IMR-90 (cell line): ENCODE data around the gene C6orf89. TPM values are rescaled to one million over a fixed set of nuclear protein-coding genes. Genes with fewer than 3 reads are reported as not detected.

Source experiments
- ATAC-seq: fragments of 200-7000 bp; cut with Tn5 transposase; 2 replicates; pipeline ENCODE4 v1.9.1; 2020; ENCODE audit warnings: low read depth, mild to moderate bottlenecking, moderate library complexity
- BruUV-seq: library from RNA; stranded (reverse); fragments of 400-500 nt; replicated peaks from 2 replicates; lab custom pipeline; 2021; lab: Mats Ljungman, UMichigan
- CTCF ChIA-PET: fragments of 300-600 bp; formaldehyde crosslinking; extraction: SDS; loops from one replicate; lab custom pipeline; 2021; ENCODE audit warnings: antibody characterized with exemption; lab: Yijun Ruan, JAX
- POLR2A ChIA-PET: fragments of 300-600 bp; sonication (Branson Sonifier 250); formaldehyde crosslinking; loops from one replicate; lab custom pipeline; 2022; ENCODE audit warnings: antibody characterized with exemption; ENCODE audit not compliant: unreplicated experiment; lab: Charles Lee
- DNase-seq: peaks from one replicate; pipeline ENCODE4 v3.0.0; 2013
- H2AFZ ChIP-seq: replicated peaks from 2 replicates; pipeline ENCODE3; 2013; ENCODE audit warnings: low read length, mild to moderate bottlenecking; ENCODE audit not compliant: poor library complexity
- H2AK5ac ChIP-seq: 2 replicates; pipeline ENCODE4 v1.6.1; 2013; ENCODE audit warnings: low read depth, low read length, inconsistent platforms
- H2AK9ac ChIP-seq: replicated peaks from 2 replicates; pipeline ENCODE3; 2013; ENCODE audit warnings: mild to moderate bottlenecking, low read depth, low read length, moderate library complexity; ENCODE audit not compliant: poor library complexity
- H2BK120ac ChIP-seq: 2 replicates; pipeline ENCODE4 v1.6.1; 2013; ENCODE audit warnings: low read depth, low read length, inconsistent platforms
- H2BK15ac ChIP-seq: 3 replicates; pipeline ENCODE4 v1.6.1; 2013; ENCODE audit warnings: low read depth, low read length, inconsistent platforms
- H2BK20ac ChIP-seq: 2 replicates; pipeline ENCODE4 v1.6.1; 2013; ENCODE audit warnings: low read depth, mild to moderate bottlenecking, inconsistent platforms, low read length, moderate library complexity
- H2BK5ac ChIP-seq: 2 replicates; pipeline ENCODE4 v1.6.1; 2013; ENCODE audit warnings: mild to moderate bottlenecking, low read depth, low read length, inconsistent platforms; ENCODE audit not compliant: poor library complexity, severe bottlenecking
- H3K14ac ChIP-seq: replicated peaks from 2 replicates; pipeline ENCODE4 v1.6.1; 2013; ENCODE audit warnings: low read depth, low read length, inconsistent platforms
- H3K18ac ChIP-seq: 2 replicates; pipeline ENCODE4 v1.6.1; 2013; ENCODE audit warnings: low read depth, low read length, control low read depth
- H3K23ac ChIP-seq: 2 replicates; pipeline ENCODE4 v1.6.1; 2013; ENCODE audit warnings: low read depth, low read length, inconsistent platforms
- H3K27ac ChIP-seq: 2 replicates; pipeline ENCODE4 v1.5.1; 2013; ENCODE audit warnings: mild to moderate bottlenecking, control low read depth, low read length; ENCODE audit not compliant: insufficient read depth
- H3K27me3 ChIP-seq: 2 replicates; pipeline ENCODE4 v1.6.1; 2013; ENCODE audit warnings: low read length; ENCODE audit not compliant: control insufficient read depth, insufficient read depth
- H3K36me3 ChIP-seq: 2 replicates; pipeline ENCODE4 v1.6.1; 2013; ENCODE audit warnings: low read length, mixed read lengths; ENCODE audit not compliant: control insufficient read depth, insufficient read depth
- H3K4ac ChIP-seq: 2 replicates; pipeline ENCODE4 v1.6.1; 2013; ENCODE audit warnings: low read depth, low read length, inconsistent platforms
- H3K4me1 ChIP-seq: 2 replicates; pipeline ENCODE4 v1.6.1; 2013; ENCODE audit warnings: low read length, mixed read lengths; ENCODE audit not compliant: control insufficient read depth, insufficient read depth
- H3K4me2 ChIP-seq: 2 replicates; pipeline ENCODE4 v1.6.1; 2013; ENCODE audit warnings: low read depth, mild to moderate bottlenecking, control low read depth, low read length, moderate library complexity
- H3K4me3 ChIP-seq: 2 replicates; pipeline ENCODE4 v1.5.1; 2013; ENCODE audit warnings: low read depth, mild to moderate bottlenecking, control low read depth, low read length, moderate library complexity; ENCODE audit not compliant: insufficient read depth
- H3K56ac ChIP-seq: 2 replicates; pipeline ENCODE4 v1.6.1; 2013; ENCODE audit warnings: low read length, inconsistent platforms; ENCODE audit not compliant: insufficient read depth; ENCODE audit errors: extremely low read depth
- H3K79me1 ChIP-seq, 2 experiments: 2 replicates each; pipeline ENCODE4 v1.6.1; 2013; ENCODE audit warnings: low read length in 2 of 2, inconsistent platforms in 1 of 2, low read depth in 1 of 2
- H3K9ac ChIP-seq: 2 replicates; pipeline ENCODE4 v1.6.1; 2013; ENCODE audit warnings: low read depth, low read length, control low read depth
- H3K9me1 ChIP-seq: 2 replicates; pipeline ENCODE4 v1.6.1; 2013; ENCODE audit warnings: low read length, inconsistent platforms; ENCODE audit not compliant: insufficient read depth
- H3K9me3 ChIP-seq: 2 replicates; pipeline ENCODE4 v1.6.1; 2013; ENCODE audit warnings: low read length; ENCODE audit not compliant: control insufficient read depth, insufficient read depth
- H4K20me1 ChIP-seq: 2 replicates; pipeline ENCODE4 v1.6.1; 2013; ENCODE audit warnings: low read length, inconsistent platforms; ENCODE audit not compliant: insufficient read depth
- H4K5ac ChIP-seq: 2 replicates; pipeline ENCODE4 v1.6.1; 2013; ENCODE audit warnings: mild to moderate bottlenecking, low read depth, low read length, control low read depth
- H4K8ac ChIP-seq, 2 experiments: 2 replicates each; pipeline ENCODE4 v1.6.1; 2013; ENCODE audit warnings: low read depth in 2 of 2, low read length in 2 of 2, control low read depth in 1 of 2, inconsistent platforms in 1 of 2
- H4K91ac ChIP-seq: 2 replicates; pipeline ENCODE4 v1.6.1; 2013; ENCODE audit warnings: low read depth, low read length, inconsistent platforms; ENCODE audit not compliant: insufficient read depth
- BHLHE40 ChIP-seq: fragments of 150-350 bp; IDR thresholded peaks from 2 replicates; pipeline ENCODE4 v1.6.1; 2016; ENCODE audit warnings: mild to moderate bottlenecking, low read depth, low read length
- CEBPB ChIP-seq: IDR thresholded peaks from 2 replicates; pipeline ENCODE4 v1.6.1; 2012; ENCODE audit warnings: low read depth, low read length, improper control_type of control experiment
- CHD1 ChIP-seq: IDR thresholded peaks from 2 replicates; pipeline ENCODE4 v1.6.1; 2012; ENCODE audit warnings: low read depth, low read length, improper control_type of control experiment
- CTCF ChIP-seq: conservative IDR thresholded peaks from 2 replicates; pipeline ENCODE4 v1.5.1; 2012; ENCODE audit warnings: mild to moderate bottlenecking, low read depth, low read length, improper control_type of control experiment
- ELK1 ChIP-seq: fragments of 150-350 bp; IDR thresholded peaks from 2 replicates; pipeline ENCODE4 v1.6.1; 2016; ENCODE audit warnings: low read depth, mild to moderate bottlenecking, low read length, moderate library complexity, borderline replicate concordance
- MAFK ChIP-seq: IDR thresholded peaks from 2 replicates; pipeline ENCODE4 v1.6.1; 2012; ENCODE audit warnings: low read depth, low read length, improper control_type of control experiment
- MAZ ChIP-seq: IDR thresholded peaks from 2 replicates; pipeline ENCODE4 v1.6.1; 2012; ENCODE audit warnings: low read depth, mild to moderate bottlenecking, low read length, improper control_type of control experiment, moderate library complexity, borderline replicate concordance
- MXI1 ChIP-seq: IDR thresholded peaks from 2 replicates; pipeline ENCODE4 v1.6.1; 2012; ENCODE audit warnings: low read depth, mild to moderate bottlenecking, low read length, moderate library complexity, borderline replicate concordance
- POLR2A ChIP-seq: IDR thresholded peaks from 2 replicates; pipeline ENCODE4 v1.6.1; 2012; ENCODE audit warnings: mild to moderate bottlenecking, low read depth, low read length
- RAD21 ChIP-seq: IDR thresholded peaks from 2 replicates; pipeline ENCODE4 v1.6.1; 2012; ENCODE audit warnings: low read length, improper control_type of control experiment
- RCOR1 ChIP-seq: IDR thresholded peaks from 2 replicates; pipeline ENCODE4 v1.6.1; 2012; ENCODE audit warnings: mild to moderate bottlenecking, low read length, improper control_type of control experiment; ENCODE audit not compliant: insufficient replicate concordance
- RFX5 ChIP-seq: IDR thresholded peaks from 2 replicates; pipeline ENCODE4 v1.8.0; 2012; ENCODE audit warnings: low read depth, mild to moderate bottlenecking, low read length, moderate library complexity
- SMC3 ChIP-seq: fragments of 150-350 bp; IDR thresholded peaks from 2 replicates; pipeline ENCODE4 v1.6.1; 2016; ENCODE audit warnings: low read depth, mild to moderate bottlenecking, antibody characterized with exemption, low read length, moderate library complexity
- USF2 ChIP-seq: fragments of 150-350 bp; IDR thresholded peaks from 2 replicates; pipeline ENCODE4 v1.6.1; 2017; ENCODE audit warnings: mild to moderate bottlenecking, antibody characterized with exemption, low read length, low read depth
- WGBS, 2 experiments: methylation state at CpG; one replicate each; pipeline versions ENCODE4 v1.1.5 to v1.1.7; 2013; ENCODE audit warnings: missing lambda C conversion rate in 2 of 2; ENCODE audit not compliant: insufficient read length in 1 of 2; ENCODE audit errors: extremely low coverage in 2 of 2; 5-methylcytosine and 5-hydroxymethylcytosine counted together
- dilution Hi-C: fragments of 300-500 bp; cut with HindIII; formaldehyde crosslinking; loops from one replicate; pipeline ENCODE4 v1.14.3; 2018; ENCODE audit warnings: low sequenced_read_pairs; ENCODE audit not compliant: unreplicated experiment
- in situ Hi-C: fragments of 300-500 bp; cut with MboI; formaldehyde crosslinking; loops from 3 replicates; pipeline ENCODE4 v1.14.3; 2019; ENCODE audit warnings: low sequenced_read_pairs, inconsistent platforms, mixed read lengths
- intact Hi-C: fragments of 100-400 bp; cut with micrococcal nuclease; formaldehyde crosslinking; loops from 2 replicates; pipeline ENCODE4 v1.10.0; 2022
- polyA plus RNA-seq, 3 experiments: library from polyadenylated mRNA; depleted of rRNA; stranded (reverse); fragments of >200 nt; gene quantifications; 2 replicates each; pipeline ENCODE4 v1.2.3, GENCODE V29; 2012; ENCODE audit warnings: low replicate concordance in 1 of 3
- total RNA-seq: library from RNA; depleted of rRNA; stranded (reverse); fragments of >200 nt; gene quantifications from 2 replicates; pipeline ENCODE4 v1.2.3, GENCODE V29; 2012

The C6orf89 gene
- total and polyA plus RNA-seq, 2 of the 4 experiments (the other 2 are of a cell fraction): 30.8 to 52.3 TPM

GRCh38 chr6:36973190-36973589 is 87.4 kb downstream of the C6orf89 start:
- no peak overlapping the region for H3K18ac ChIP-seq
- dilution Hi-C loops (no loop called here), intact Hi-C loops (no loop called here), in situ Hi-C loops (no loop called here)
- CTCF ChIA-PET: no interaction called here
- no peaks in the 10 kb centered on the region; the same call in 1 of the 2 replicates for H3K9me1 ChIP-seq
- no peak overlapping the region for H2BK120ac ChIP-seq
- no TSS peak for BruUV-seq
- H3K9me3 ChIP-seq: no peaks in the 10 kb centered on the region
- H3K4me3 ChIP-seq: no peak overlapping the region
- no peaks in the 10 kb centered on the region for H3K27me3 ChIP-seq
- no peak overlapping the region for H3K56ac ChIP-seq
- no peak overlapping the region for H2AK5ac ChIP-seq
- H2AK9ac ChIP-seq: no peak overlapping the region
- H3K14ac ChIP-seq: no peak overlapping the region
- peaks cover 61 to 63% of the 10 kb centered on the region in 2 experiments for H3K79me1 ChIP-seq
- H4K91ac ChIP-seq: no peak overlapping the region
- peaks cover 94% of the 10 kb centered on the region for H3K36me3 ChIP-seq
- DNase-seq (no peak), ATAC-seq (no peak)
- no peak overlapping the region for H4K5ac ChIP-seq
- H3K27ac ChIP-seq: no peak overlapping the region
- no peaks in the 10 kb centered on the region for H3K4me1 ChIP-seq
- H3K4me2 ChIP-seq: no peak overlapping the region
- H3K9ac ChIP-seq: no peak overlapping the region
- POLR2A ChIA-PET: interaction anchor here (0.5 kb wide), 1 partner anchor 93 kb away, joined by 4 read pairs; no protein-coding TSS in a partner anchor
- H2BK5ac ChIP-seq: no peak overlapping the region
- TF ChIP-seq MAFK: no peak
- TF ChIP-seq MXI1: no peak
- no peak for TF ChIP-seq RAD21
- TF ChIP-seq RCOR1: no peak
- TF ChIP-seq ELK1: no peak
- TF ChIP-seq BHLHE40: no peak
- no peak for TF ChIP-seq USF2
- TF ChIP-seq SMC3: no peak
- no peak for TF ChIP-seq MAZ
- no peak for TF ChIP-seq RFX5
- no peak for TF ChIP-seq CHD1
- TF ChIP-seq CEBPB: no peak
- no peak for TF ChIP-seq CTCF
- no peak for TF ChIP-seq POLR2A
- no peak overlapping the region for H3K23ac ChIP-seq
- no peak overlapping the region for H2BK15ac ChIP-seq
- peaks cover 36% of the 10 kb centered on the region for H4K20me1 ChIP-seq
- H2AFZ ChIP-seq: no peak overlapping the region
- no peak overlapping the region for H3K4ac ChIP-seq
- H4K8ac ChIP-seq: no peak overlapping the region
- WGBS, 2 experiments: no CpG with 5 or more reads among the region's 1 CpG
- no peak overlapping the region for H2BK20ac ChIP-seq
